ENCODE results near the gene SURF1.
"Not testable (repeated sequence)": the region's sequence is repeated elsewhere in the genome, so short reads cannot be mapped to it uniquely, and the experiment has no call there.

SURF1 gene

GRCh38 chr9:133323991-133324703, 32.1 kb downstream of the SURF1 start:
- no peak for DNase-seq
- peaks cover 3% of the 10 kb centered on the region for H3K36me3 Mint-ChIP-seq
- H3K9me3 Mint-ChIP-seq: no peaks in the 10 kb centered on the region
- H3K4me1 Mint-ChIP-seq: no peaks in the 10 kb centered on the region
- H3K27me3 Mint-ChIP-seq: no peaks in the 10 kb centered on the region
- CTCF ChIA-PET: no interaction called here
- no peak overlapping the region for H3K4me3 Mint-ChIP-seq
- no peak overlapping the region for H3K27ac Mint-ChIP-seq

GRCh38 chr9:133323211-133323610, 33.1 kb downstream of the SURF1 start:
- Mint-ChIP-seq H3K36me3 (no peaks in the 10 kb centered on the region), H3K9me3 (no peaks in the 10 kb centered on the region), H3K27me3 (no peaks in the 10 kb centered on the region), H3K4me1 (no peaks in the 10 kb centered on the region), H3K27ac (no peak overlapping the region), H3K4me3 (no peak overlapping the region)
- CTCF ChIA-PET: no interaction called here
- no peak for DNase-seq

GRCh38 chr9:133322701-133323100, 33.6 kb downstream of the SURF1 start:
- Mint-ChIP-seq H3K27ac (no peak overlapping the region), H3K27me3 (peaks cover 4% of the 10 kb centered on the region), H3K36me3 (no peaks in the 10 kb centered on the region), H3K9me3 (no peaks in the 10 kb centered on the region), H3K4me1 (no peaks in the 10 kb centered on the region), H3K4me3 (no peak overlapping the region)
- CTCF ChIA-PET: no interaction called here
- DNase-seq: no peak

GRCh38 chr9:133321411-133321935, 34.8 kb downstream of the SURF1 start:
- Mint-ChIP-seq H3K27me3 (peaks cover 8% of the 10 kb centered on the region), H3K4me1 (no peaks in the 10 kb centered on the region), H3K36me3 (no peaks in the 10 kb centered on the region), H3K4me3 (no peak overlapping the region), H3K9me3 (no peaks in the 10 kb centered on the region), H3K27ac (no peak overlapping the region)
- CTCF ChIA-PET: no interaction called here
- DNase-seq: no peak

GRCh38 chr9:133320421-133320881, 35.8 kb downstream of the SURF1 start:
- Mint-ChIP-seq H3K27ac (no peak overlapping the region), H3K4me3 (no peak overlapping the region), H3K27me3 (peaks cover 8% of the 10 kb centered on the region), H3K4me1 (no peaks in the 10 kb centered on the region), H3K9me3 (no peaks in the 10 kb centered on the region), H3K36me3 (no peaks in the 10 kb centered on the region)
- CTCF ChIA-PET: interaction anchor here (1.2 kb wide), 1 partner anchor 134 kb away, joined by 4 read pairs; no protein-coding TSS in a partner anchor
- DNase-seq: no peak

- CTCF ChIA-PET, H3K27ac Mint-ChIP-seq, H3K4me3 Mint-ChIP-seq, DNase-seq, H3K4me1 Mint-ChIP-seq, H3K27me3 Mint-ChIP-seq, H3K9me3 Mint-ChIP-seq, H3K36me3 Mint-ChIP-seq: not testable (repeated sequence)
Observed at GRCh38 chr9:133317551-133317950, 38.7 kb downstream of the SURF1 start.

GRCh38 chr9:133315997-133316396, 40.3 kb downstream of the SURF1 start:
- no peak overlapping the region for H3K4me3 Mint-ChIP-seq
- H3K36me3 Mint-ChIP-seq: no peaks in the 10 kb centered on the region
- H3K4me1 Mint-ChIP-seq: no peaks in the 10 kb centered on the region
- no peak overlapping the region for H3K27ac Mint-ChIP-seq
- H3K9me3 Mint-ChIP-seq: no peaks in the 10 kb centered on the region
- no peak for DNase-seq
- peaks cover 8% of the 10 kb centered on the region for H3K27me3 Mint-ChIP-seq
- CTCF ChIA-PET: no interaction called here

GRCh38 chr9:133309608-133310007, 46.7 kb downstream of the SURF1 start:
- no peak overlapping the region for H3K27ac Mint-ChIP-seq
- H3K4me3 Mint-ChIP-seq: no peak overlapping the region
- CTCF ChIA-PET: no interaction called here
- H3K36me3 Mint-ChIP-seq: no peaks in the 10 kb centered on the region
- H3K27me3 Mint-ChIP-seq: peaks cover 8% of the 10 kb centered on the region
- DNase-seq: no peak
- no peaks in the 10 kb centered on the region for H3K4me1 Mint-ChIP-seq
- H3K9me3 Mint-ChIP-seq: peaks cover 3% of the 10 kb centered on the region

GRCh38 chr9:133307301-133307700, 49.0 kb downstream of the SURF1 start:
- Mint-ChIP-seq H3K4me3 (no peak overlapping the region), H3K36me3 (no peaks in the 10 kb centered on the region), H3K27ac (no peak overlapping the region), H3K9me3 (peaks cover 3% of the 10 kb centered on the region), H3K27me3 (peaks cover 8% of the 10 kb centered on the region), H3K4me1 (no peaks in the 10 kb centered on the region)
- CTCF ChIA-PET: interaction anchor here (0.6 to 1.0 kb wide), 2 partner anchors 9 to 90 kb away, joined by 3 to 4 read pairs; no protein-coding TSS in a partner anchor
- no peak for DNase-seq

- no peaks in the 10 kb centered on the region for H3K36me3 Mint-ChIP-seq
- no peak overlapping the region for H3K27ac Mint-ChIP-seq
- DNase-seq: no peak
- no peak overlapping the region for H3K4me3 Mint-ChIP-seq
- no peaks in the 10 kb centered on the region for H3K4me1 Mint-ChIP-seq
- H3K9me3 Mint-ChIP-seq: peaks cover 3% of the 10 kb centered on the region
- CTCF ChIA-PET: interaction anchor here (0.6 kb wide), 1 partner anchor 91 kb away, joined by 3 read pairs; no protein-coding TSS in a partner anchor
- peaks cover 8% of the 10 kb centered on the region for H3K27me3 Mint-ChIP-seq
Observed at GRCh38 chr9:133306242-133307204, 49.8 kb downstream of the SURF1 start.

GRCh38 chr9:133305731-133306130, 50.6 kb downstream of the SURF1 start:
- CTCF ChIA-PET: no interaction called here
- H3K27me3 Mint-ChIP-seq: peaks cover 8% of the 10 kb centered on the region
- no peak overlapping the region for H3K27ac Mint-ChIP-seq
- peaks cover 3% of the 10 kb centered on the region for H3K9me3 Mint-ChIP-seq
- no peak for DNase-seq
- no peaks in the 10 kb centered on the region for H3K36me3 Mint-ChIP-seq
- H3K4me3 Mint-ChIP-seq: no peak overlapping the region
- no peaks in the 10 kb centered on the region for H3K4me1 Mint-ChIP-seq

- Mint-ChIP-seq H3K27me3 (peaks cover 5% of the 10 kb centered on the region), H3K4me1 (no peaks in the 10 kb centered on the region), H3K4me3 (no peak overlapping the region), H3K36me3 (no peaks in the 10 kb centered on the region), H3K27ac (no peak overlapping the region), H3K9me3 (peaks cover under 1% of the 10 kb centered on the region)
- DNase-seq: no peak
- CTCF ChIA-PET: no interaction called here
Observed at GRCh38 chr9:133304477-133305377, 51.6 kb downstream of the SURF1 start.

GRCh38 chr9:133304158-133304470, 52.2 kb downstream of the SURF1 start:
- peaks cover 6% of the 10 kb centered on the region for H3K27me3 Mint-ChIP-seq
- CTCF ChIA-PET: no interaction called here
- H3K9me3 Mint-ChIP-seq: no peaks in the 10 kb centered on the region
- H3K4me1 Mint-ChIP-seq: no peaks in the 10 kb centered on the region
- DNase-seq: no peak
- no peak overlapping the region for H3K4me3 Mint-ChIP-seq
- H3K36me3 Mint-ChIP-seq: no peaks in the 10 kb centered on the region
- no peak overlapping the region for H3K27ac Mint-ChIP-seq
